Measurements from ENCODE around the gene RGS3. TPM values are rescaled to one million over a fixed set of nuclear protein-coding genes. Genes with fewer than 3 reads are reported as not detected.
A peak's percentile ranks its signal among the peaks of the same experiment; 100 is the strongest.

The RGS3 gene
- polyA plus RNA-seq, 1 donor = 44.8 TPM

DNA sequence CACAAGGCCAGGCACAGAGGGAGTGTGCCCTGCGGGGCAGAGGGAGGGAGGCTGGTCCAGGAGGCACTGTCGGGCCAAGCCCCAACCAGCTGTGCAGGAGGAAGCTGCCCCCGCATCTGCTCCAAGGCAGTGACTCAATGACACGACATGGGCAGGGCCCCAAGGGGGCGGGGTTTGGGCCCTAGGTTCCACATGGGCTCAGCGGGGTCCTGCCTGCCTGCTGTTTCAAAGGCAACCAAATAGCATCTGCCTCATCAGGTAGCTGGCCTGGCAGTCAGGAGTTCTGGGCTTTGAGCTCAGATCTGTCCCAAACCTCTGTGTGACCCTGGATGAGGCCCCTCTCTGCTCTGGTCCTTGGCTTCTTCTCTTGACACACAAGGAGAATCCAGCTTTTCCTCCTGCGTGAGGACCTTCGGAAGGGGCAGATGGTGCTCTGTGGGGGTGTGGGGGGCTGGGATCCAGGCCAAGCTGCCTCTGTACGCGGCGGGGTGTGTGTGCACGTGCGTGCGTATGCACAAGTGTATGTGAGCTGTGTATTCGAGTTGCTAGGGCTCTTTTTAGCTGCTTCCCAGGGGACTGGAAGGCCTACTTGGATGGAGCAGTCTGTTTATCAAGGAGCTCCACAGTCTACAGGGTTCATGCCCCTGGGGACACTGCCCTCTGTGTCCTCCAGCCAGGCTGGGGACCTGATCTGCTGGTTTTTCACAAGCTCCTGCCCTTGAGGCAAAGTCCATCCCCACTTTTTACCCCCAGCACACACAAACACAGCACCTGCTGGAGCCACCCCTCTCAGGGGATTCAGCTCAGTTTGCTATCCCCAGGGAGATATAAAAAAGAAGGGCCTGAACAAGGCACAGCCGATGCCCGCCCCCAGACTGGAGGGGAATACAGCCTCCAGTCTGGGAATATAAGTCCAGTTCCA, 138.9 kb downstream of the RGS3 start:
- peak; percentile 81 for DNase-seq

DNA sequence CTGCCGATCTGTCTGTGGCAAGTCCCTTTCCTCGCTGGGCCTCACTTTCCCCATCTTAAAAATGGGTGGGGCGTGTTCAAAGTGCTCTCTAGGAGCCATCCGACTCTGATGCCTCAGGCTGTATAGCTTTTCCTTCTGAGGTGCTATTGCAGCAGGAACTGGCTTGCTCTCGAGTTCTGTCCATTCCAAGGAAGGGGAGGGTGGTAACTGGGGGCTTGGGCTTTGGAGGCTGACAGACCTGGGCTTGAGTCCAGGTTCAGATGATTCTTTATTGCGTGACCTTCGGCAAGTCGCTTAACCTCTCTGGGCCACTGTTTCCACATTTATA, 139.5 kb downstream of the RGS3 start:
- no peak for DNase-seq

DNA sequence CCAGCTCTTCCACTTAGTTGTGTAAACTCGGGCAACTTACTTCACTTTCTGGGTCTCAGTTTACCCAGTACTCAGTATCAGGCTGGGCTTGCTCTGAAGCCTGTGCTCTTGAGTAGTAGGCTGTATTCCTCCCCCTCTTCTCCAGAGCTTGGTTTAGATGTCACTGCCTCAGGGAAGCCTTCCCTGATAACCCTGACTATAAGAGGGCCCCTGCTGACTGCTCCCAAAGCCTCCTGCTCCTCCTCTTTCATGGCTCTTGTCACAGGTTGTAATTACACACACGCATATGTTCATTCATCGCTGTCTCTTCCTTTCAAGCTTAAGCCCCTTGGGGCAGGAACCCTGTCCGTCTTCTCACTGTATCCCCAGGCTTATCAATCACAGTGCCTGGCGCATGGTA, 140.2 kb downstream of the RGS3 start:
- DNase-seq = no peak

DNA sequence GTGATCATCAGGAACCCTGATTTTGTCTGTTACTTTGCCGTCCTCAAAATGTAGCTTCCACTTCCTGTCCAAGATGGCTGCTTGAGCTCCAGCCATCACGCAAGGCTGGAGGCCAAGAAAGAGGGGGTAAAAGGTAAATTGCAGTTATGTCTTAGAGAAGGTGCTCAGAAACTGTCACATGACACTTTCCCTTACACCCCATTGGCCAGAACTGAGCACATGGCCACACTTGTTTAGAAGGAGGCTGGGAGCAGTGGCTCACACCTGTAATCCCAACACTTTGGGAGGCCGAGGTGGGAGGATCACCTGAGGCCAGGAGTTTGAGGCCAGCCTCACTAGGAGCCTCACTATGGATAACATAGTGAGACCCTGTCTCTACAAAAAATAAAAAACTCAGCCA, 140.9 kb downstream of the RGS3 start:
- DNase-seq = no peak

DNA sequence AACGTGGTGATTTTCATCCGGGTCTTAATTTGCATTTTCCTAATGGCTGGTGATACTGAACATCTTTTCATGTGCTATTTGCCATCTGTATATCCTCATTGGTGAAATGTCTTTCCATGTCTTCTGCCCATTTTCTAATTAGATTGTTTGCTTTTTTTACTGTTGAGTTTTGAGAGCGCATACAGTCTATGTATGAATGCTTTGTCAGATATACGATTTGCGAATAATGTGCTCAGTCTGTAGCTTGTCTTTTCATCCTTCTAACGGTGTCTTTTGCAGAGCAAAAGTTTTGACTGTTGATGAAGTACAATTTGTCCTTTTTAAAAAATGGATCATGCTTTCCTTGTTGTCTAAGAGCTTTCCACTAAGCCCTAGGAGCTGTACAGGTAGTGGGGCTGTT, 143.0 kb downstream of the RGS3 start:
- DNase-seq = no peak

DNA sequence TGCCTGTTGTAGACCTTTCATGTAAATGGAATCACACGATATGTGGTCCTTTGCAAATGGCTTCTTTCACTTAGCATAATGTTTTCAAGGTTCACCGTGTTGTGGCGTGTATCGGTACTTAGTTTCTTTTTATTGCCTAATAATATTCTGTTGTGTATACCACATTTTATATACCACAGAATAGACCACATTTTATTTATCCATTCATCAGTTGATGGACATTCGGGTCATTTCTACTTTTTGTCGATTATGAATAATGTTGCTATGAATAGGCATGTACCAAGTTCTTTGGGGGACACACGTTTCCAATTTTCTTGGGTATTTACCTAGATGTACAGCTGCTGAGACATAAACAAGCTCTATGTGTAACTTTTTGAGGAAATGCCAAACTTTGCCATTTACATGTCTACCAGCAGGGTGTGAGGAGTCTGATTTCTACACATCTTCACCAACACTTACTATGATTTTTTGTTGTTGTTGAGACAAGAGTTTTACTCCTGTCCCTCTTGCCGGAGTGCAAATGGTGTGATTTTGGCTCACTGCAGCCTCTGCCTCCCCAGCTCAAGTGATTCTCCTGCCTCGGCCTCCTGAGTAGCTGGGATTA, 144.7 kb downstream of the RGS3 start:
- DNase-seq = no peak

DNA sequence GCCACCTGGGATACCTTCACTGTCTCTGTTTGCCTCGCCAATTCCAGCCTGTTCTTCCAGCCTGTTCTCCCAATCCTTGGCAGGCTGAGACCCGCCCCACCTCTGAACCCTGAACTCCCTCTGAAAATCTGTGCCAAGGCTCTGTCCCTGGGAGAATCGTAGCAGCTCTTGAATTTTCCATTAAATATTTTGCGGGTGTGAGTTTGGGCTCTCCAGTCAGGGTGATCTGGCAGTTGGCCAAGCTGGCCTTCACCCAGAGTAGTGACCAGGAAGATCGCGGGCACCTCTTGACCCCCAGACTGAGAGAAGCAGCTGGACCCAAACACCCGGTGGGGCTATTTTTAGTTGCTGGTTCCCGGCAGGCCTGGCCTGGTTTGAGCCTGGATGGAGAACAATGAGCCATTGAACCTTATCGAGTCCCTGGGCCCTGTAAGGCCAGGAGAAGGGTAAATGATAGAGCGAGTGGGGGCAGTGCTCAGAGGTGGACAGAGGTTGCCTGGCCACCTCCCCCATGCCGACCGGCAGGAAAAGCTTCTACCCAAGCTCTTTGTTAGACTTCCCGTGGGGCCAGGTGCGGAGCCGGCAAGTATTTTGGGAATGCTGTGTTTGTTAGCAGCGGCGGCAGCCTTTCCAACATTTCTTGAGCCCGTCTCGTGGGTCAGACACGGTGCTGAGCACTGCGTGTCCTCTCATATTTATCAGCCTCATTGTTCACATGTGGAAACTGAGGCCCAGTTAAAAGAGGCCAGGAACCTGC, 146.2 kb downstream of the RGS3 start:
- no peak for DNase-seq

DNA sequence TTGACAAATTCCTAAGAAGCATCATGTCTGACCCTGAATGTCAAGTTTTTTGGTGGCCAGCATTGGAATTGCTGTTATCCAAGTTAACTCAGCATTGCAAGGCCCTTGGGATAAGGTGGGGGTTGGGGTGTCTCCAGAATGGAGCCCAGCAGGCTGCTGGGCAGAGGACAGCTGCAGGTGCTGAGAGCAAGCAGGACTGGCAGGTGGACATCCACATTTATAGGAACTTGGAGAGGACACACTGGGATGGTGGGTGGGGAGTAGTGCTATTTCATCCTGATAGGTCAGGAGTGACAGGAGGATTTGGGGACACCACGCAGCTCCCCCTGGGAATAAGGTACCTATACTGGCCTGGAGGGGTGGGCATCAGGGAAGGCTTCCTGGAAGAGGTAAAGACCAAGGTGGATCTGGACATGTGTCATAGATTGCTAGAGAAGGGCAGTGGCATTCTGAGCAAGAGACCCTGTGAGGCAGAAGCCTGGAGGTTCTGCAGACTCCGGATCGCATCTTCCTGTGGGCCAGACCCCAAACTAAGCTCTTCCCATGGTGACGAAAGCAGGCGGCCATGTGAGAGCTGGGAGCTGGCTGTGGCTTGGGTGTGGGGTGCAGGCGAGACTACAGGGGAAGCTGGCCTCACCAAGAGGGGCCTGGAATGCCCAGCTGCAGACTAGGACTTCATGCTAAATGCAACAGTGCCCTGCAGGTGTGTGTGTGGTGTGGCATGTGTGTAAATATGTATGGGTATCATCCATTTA, 148.1 kb downstream of the RGS3 start:
- DNase-seq = no peak

DNA sequence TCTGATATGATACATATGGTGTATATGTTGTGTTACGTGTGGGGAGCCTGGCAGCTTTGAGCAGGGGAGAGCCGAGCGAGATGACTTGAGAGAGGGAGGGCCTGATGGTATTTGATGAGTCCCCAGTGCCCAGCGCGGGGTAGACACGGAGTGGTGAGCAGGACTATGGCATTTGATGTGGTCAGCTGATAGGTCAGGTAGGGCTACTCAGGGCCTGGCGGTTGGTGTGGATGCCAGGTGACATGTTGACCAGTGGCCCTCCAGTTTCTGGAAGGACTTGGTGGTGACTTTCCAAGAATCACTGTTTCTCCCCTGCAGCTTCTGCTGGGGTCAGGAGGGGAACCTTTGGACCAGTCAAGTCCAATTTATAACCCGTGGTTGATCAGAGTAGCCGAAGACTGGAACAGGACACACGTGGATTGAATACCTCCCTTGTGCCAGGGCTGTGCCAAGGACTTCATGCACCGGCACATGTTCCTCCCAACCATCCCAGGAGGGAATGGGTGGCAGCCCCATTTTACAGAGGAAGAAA, 148.8 kb downstream of the RGS3 start:
- no peak for DNase-seq

DNA sequence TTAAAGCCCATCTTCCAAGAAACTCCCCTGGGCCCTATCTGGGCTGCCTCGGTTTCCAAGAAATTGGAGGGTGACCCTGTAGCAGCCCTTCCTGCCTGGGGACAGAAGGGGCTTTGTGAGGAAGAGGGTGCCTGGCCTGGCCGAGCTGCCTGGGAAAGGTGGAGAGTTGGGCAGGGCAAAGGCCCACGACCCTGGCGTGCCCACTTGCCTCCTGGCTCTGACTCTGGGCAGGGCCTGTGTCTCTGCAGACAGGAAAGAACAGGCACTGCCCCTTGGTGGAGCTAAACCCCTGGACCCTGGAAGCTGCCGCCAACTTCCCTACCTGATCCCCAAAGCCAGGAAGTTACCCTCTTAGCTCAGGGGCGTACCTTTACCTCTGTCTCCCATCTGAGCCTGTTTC, 149.3 kb downstream of the RGS3 start:
- no peak for DNase-seq

DNA sequence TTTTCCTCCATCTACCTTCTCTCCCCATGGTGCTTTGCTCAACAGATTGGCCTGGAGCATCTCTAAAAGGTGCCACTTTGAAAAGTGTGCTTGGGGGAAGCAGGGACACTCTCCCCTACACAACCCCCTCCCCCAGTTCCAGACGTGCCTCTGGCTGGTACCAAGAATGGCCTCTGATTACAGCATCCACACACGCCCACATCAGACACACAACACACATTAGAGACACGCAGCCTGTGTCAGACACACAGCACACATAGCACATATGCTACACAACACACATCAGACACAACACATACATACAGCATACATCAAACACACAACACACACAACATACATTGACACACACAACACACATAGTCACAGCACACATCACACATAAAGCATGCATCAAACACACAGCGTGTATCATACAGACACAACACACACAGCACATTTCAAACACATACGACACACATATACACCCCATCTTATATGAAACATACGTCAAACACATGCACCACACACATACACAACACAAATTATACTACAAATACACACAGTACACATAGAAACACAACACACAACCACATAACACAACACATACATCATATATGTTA, 150.4 kb downstream of the RGS3 start:
- DNase-seq = no peak

DNA sequence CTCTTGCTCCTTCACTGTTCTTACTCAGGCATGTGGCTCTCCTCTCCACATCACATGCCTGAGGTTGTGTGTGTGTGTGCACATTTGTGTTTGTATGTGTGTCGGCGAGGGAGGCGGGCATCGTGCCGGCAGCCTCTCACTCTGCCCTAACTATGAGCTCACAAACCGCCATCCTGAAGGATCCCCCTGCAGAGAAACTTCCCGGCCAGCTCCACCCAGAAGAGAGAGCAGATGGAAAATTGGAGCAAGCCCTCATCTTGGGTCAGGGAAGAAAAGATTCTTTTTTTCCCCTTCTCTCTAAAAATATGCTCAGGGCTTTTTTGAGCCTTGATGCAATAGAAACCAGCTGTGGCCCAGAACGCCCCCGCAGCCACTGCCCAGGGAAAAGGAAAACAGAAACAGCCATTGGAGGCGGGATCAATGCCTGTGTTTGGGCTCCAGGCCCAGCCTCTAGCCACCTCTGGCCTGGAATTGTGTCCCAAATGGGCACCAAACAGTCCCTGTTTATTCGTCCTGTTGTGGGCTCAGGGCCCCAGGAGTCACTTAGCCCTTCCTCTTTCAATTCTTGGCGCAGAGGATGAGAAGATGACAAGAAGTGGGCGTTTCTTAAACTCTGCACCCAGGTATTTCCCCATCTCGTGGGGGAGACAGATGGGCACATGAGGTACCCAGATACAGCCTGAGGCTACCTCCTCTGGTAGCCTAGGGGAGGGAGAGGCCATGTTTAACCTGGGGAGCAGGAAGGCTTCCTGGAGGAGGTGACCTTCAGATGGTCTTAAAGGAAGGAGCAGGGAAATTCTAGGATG, 151.5 kb downstream of the RGS3 start:
- DNase-seq = peak; percentile 85

DNA sequence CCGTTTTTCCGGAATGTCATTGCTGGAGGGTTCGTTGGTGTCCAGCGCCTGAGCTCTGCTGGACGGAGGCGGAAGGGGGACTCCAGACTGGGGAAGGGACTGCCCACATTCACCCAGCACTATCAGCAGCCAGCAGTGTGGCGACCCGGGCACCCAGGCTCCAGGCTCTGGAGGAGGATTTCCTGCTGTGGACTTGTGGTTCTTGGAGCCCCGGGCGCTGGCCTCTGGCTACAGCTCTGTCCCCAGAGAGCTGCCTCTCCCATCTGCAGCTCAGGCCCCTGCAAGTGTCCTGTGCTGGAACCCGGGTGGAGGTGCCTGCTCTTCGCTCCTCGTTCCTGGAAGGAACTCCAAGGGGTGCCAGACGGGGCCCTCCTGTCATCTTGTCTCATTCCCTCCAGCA, 152.6 kb downstream of the RGS3 start:
- DNase-seq = no peak

DNA sequence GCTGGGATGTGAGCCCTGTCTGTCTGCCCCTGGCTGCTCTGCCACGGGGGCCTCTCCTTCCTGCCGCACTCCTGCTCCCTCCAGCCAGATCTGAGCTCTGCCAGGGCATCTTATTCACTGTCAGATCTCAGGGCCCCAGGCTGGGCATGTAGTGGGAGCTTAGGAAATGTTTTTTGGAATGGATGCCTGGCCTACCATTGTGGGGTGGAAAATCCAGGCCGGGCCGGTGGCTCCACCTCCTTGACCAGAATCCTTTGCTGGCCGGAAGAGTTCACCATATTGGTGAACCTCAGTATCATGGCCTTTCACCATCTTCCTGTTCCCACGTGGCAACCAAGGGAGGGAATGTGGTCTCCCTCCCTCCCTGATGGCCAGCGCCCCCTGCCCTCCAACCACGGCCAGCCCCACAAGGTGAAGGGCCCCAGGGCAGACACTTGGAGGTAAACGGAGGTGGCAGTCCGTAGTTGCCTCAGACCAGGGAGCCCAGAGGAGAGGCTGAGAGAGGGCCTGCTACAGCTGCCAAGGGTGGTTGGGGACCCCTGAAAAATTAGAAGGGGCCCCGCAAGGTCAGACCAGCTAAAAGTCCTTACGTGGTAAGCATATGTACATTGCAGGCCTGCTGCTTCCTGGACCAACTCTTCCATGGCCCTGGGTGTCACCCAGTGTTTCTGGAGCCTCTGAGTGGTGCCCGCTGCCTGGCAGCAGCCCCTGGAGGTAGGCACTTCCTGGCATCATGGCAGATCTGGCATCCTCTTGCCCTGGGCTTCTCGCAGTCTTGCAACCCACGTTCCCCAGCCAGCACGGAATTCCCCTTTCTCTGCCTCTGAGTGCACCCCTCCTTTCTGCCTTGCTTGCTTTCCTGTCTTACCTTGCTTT, 153.3 kb downstream of the RGS3 start:
- DNase-seq = no peak

DNA sequence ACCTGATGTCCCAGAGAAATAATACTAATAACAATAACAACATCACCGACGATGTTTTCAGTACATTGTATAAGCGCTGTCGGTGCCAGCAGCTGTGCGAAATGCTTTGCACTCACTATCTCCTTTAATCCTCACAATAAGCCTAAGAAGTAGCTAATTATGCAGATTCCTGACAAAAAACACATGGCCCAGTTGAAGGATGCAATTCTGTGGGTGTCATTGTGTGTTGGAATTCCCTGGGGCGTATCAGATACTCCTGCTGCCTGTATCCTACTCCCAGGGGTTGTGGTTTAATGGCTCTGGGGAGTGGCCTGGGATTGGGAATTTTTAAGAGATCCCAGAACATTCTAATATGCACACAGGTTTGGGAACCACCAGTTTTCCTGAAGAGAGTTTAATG, 154.0 kb downstream of the RGS3 start:
- no peak for DNase-seq

DNA sequence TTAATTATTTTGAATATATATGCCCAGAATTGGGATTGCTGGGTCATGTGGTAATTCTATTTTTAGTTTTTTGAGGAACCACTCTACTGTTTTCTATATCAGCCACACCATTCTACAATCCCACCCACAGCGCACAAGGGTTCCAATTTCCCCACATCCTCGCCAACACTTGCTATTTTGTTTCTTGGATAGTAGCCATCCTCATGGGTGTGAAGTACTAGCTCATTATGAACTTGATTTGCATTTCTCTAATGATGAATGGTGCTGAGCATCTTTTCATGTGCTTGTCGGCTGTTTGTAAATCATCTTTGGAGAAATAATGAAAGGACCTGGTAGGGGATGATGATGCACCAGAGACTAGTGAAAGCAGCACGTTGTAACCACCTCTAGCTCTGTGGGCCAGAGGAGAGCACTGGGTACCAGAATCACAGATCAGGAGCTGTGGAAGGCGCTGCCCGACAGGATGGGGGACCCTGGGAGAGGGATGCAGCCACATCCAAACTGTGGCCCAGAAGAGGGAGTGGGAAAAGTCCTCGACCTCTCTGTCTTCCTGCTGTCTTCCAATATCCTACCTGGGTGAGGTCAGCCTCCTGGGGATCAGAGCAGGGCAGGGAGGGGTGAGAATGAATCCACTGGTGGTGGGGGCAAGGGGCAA, 155.4 kb downstream of the RGS3 start:
- DNase-seq = no peak

DNA sequence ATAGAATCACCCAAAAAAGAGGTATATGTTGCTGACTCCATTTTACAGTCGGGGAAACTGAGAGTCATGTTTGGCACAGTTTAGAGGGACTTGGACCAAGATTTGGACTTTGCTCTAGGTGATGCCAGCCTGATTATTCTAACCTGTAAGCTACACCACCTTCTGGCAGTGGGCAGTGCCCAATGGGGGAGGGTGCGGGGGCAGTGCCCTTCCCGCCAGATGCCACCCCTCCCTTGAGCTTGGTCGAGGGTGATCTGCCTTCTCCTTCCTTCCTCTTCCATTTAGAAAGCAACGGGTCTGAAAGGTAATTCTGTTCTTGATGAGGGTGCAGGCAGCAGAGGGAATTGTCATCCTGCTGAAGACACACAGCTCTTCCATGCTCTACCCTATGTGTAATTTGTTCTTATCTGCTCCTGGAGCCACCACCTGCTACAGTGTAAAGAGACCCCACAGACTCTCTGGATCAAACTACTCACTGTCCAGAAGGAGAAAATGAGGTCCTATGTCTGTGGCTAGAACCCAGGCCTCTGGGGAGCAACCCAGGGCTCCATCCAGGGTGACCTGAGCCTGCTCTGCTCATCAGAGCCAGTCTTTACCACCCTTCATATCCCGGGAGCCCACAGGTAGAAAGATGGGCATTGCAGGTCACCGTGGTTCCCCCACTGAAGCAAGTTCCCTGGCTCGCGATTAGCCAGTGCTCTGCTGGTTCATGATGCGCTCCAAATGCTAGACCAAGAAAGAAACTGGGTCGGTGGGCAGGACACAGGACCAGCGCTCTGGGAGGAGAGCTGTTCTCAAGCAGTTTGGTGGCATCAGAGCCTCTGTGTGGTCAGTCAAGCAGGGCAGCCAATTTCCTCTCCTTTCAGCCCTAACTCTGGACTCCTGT, 156.2 kb downstream of the RGS3 start:
- DNase-seq = no peak

DNA sequence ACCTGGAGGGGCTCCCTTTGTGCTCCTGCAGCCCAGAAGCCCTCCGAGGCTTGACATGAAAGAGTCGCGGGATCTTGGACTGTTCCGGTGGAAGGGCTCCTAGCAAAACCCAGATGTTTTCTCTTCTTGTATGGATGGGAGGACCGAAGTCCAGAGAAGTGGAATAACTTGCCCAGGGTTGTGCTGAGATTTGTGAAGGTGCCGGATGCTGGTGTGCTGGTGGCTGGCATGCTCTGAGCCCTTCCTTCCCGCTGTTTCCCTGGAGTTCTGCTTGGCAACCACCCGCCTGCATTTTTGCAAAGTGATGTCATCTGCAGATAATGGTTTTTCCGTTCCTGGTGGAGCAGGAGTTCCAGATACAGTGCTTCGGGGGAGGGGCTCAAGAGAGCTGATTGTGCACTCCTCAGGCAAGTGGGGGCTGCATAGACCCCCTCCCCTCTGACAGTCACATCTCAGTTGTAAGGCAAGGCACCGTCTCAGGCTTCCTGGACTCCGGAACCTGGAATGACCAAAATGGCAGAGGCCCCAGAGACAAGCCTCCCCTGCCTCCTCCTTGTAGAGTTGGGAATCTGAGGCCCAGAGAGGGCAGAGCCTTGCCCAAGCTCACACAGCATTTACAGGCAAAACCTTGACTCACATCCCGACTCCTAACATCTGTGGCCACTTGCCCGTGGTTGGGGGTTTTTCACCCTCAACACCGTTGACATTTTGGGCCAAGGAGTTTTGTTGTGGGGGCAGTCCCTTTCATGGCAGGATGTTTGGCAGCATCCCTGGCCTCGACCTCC, 157.0 kb downstream of the RGS3 start:
- DNase-seq = peak; percentile 87

All from hindlimb muscle (tissue), 1 donor.